ENCODE results near the gene ANKRD39. TPM values are rescaled to one million over a fixed set of nuclear protein-coding genes. Genes with fewer than 3 reads are reported as not detected.
A peak's percentile ranks its signal among the peaks of the same experiment; 100 is the strongest.

Gene ANKRD39
- total RNA-seq, 1 experiment from 2014 or later = 12.2 TPM

GRCh38 chr2:96867756-96868554, 10.1 kb upstream of the ANKRD39 start:
- TSS peak; percentile 49 for BruUV-seq (replicated peaks)
- Mint-ChIP-seq H3K27me3 (ENCODE audit: unreplicated experiment) (no peaks in the 10 kb centered on the region), H3K27ac (ENCODE audit: unreplicated experiment) (peak overlapping the region; percentile 52), H3K36me3 (ENCODE audit: insufficient read depth, unreplicated experiment) (peaks cover 51% of the 10 kb centered on the region), H3K4me1 (ENCODE audit: low read depth, unreplicated experiment) (no peaks in the 10 kb centered on the region), H3K9me3 (ENCODE audit: low read depth, unreplicated experiment) (no peaks in the 10 kb centered on the region), H3K4me3 (ENCODE audit: low read depth, unreplicated experiment) (peak overlapping the region; percentile 81)
- no peak for TF ChIP-seq CTCF (IDR thresholded peaks at IDR 0.05; ENCODE audit: unreplicated experiment)
- CTCF ChIA-PET = interaction anchor here (0.6 to 1.4 kb wide), 4 partner anchors 10 to 341 kb away, joined by 4 to 23 read pairs (median 6); partner anchors contain the start of gene ANKRD39
- no peak for DNase-seq
- intact Hi-C loops (cut with micrococcal nuclease; ENCODE audit: unreplicated experiment) = no loop called here

- no peak for DNase-seq
- no TSS peak for BruUV-seq (replicated peaks)
- peak overlapping the region; percentile 52 for H3K27ac Mint-ChIP-seq (ENCODE audit: unreplicated experiment)
- H3K27me3 Mint-ChIP-seq (ENCODE audit: unreplicated experiment) = no peaks in the 10 kb centered on the region
- CTCF ChIA-PET = interaction anchor here (1.4 kb wide), 1 partner anchor 9 kb away, joined by 5 read pairs; the partner anchor contains the start of gene ANKRD39
- peak overlapping the region; percentile 81 for H3K4me3 Mint-ChIP-seq (ENCODE audit: low read depth, unreplicated experiment)
- no peaks in the 10 kb centered on the region for H3K4me1 Mint-ChIP-seq (ENCODE audit: low read depth, unreplicated experiment)
- peaks cover 54% of the 10 kb centered on the region for H3K36me3 Mint-ChIP-seq (ENCODE audit: insufficient read depth, unreplicated experiment)
- no peak for TF ChIP-seq CTCF (IDR thresholded peaks at IDR 0.05; ENCODE audit: unreplicated experiment)
- intact Hi-C loops (cut with micrococcal nuclease; ENCODE audit: unreplicated experiment) = no loop called here
- H3K9me3 Mint-ChIP-seq (ENCODE audit: low read depth, unreplicated experiment) = no peaks in the 10 kb centered on the region
These were observed 9.4 kb upstream of the ANKRD39 start for GRCh38 chr2:96866986-96867755.

- Mint-ChIP-seq H3K9me3 (ENCODE audit: low read depth, unreplicated experiment) (no peaks in the 10 kb centered on the region), H3K4me3 (ENCODE audit: low read depth, unreplicated experiment) (peak overlapping the region; percentile 81), H3K27ac (ENCODE audit: unreplicated experiment) (no peak overlapping the region), H3K4me1 (ENCODE audit: low read depth, unreplicated experiment) (no peaks in the 10 kb centered on the region), H3K36me3 (ENCODE audit: insufficient read depth, unreplicated experiment) (peaks cover 60% of the 10 kb centered on the region), H3K27me3 (ENCODE audit: unreplicated experiment) (no peaks in the 10 kb centered on the region)
- DNase-seq = no peak
- no TSS peak for BruUV-seq (replicated peaks)
- CTCF ChIA-PET = interaction anchor here (1.4 kb wide), 1 partner anchor 8 kb away, joined by 5 read pairs; the partner anchor contains the start of gene ANKRD39
- intact Hi-C loops (cut with micrococcal nuclease; ENCODE audit: unreplicated experiment) = no loop called here
- no peak for TF ChIP-seq CTCF (IDR thresholded peaks at IDR 0.05; ENCODE audit: unreplicated experiment)
These were observed 8.8 kb upstream of the ANKRD39 start for GRCh38 chr2:96866586-96866985.

GRCh38 chr2:96866149-96866548, 8.3 kb upstream of the ANKRD39 start:
- intact Hi-C loops (cut with micrococcal nuclease; ENCODE audit: unreplicated experiment) = no loop called here
- CTCF ChIA-PET = interaction anchor here (1.4 kb wide), 1 partner anchor 8 kb away, joined by 5 read pairs; the partner anchor contains the start of gene ANKRD39

More at GRCh38 chr2:96866149-96866548, 8.3 kb upstream of the ANKRD39 start:
- DNase-seq = no peak
- H3K4me3 Mint-ChIP-seq (ENCODE audit: low read depth, unreplicated experiment) = no peak overlapping the region
- H3K36me3 Mint-ChIP-seq (ENCODE audit: insufficient read depth, unreplicated experiment) = peaks cover 60% of the 10 kb centered on the region
- no peak overlapping the region for H3K27ac Mint-ChIP-seq (ENCODE audit: unreplicated experiment)
- no peaks in the 10 kb centered on the region for H3K27me3 Mint-ChIP-seq (ENCODE audit: unreplicated experiment)
- no peaks in the 10 kb centered on the region for H3K9me3 Mint-ChIP-seq (ENCODE audit: low read depth, unreplicated experiment)
- no peak for TF ChIP-seq CTCF (IDR thresholded peaks at IDR 0.05; ENCODE audit: unreplicated experiment)
- no peaks in the 10 kb centered on the region for H3K4me1 Mint-ChIP-seq (ENCODE audit: low read depth, unreplicated experiment)
- no TSS peak for BruUV-seq (replicated peaks)
